ENCODE results near the gene PRAMEF15.
"Not testable (repeated sequence)": the region's sequence is repeated elsewhere in the genome, so short reads cannot be mapped to it uniquely, and the experiment has no call there.

The PRAMEF15 gene

DNA sequence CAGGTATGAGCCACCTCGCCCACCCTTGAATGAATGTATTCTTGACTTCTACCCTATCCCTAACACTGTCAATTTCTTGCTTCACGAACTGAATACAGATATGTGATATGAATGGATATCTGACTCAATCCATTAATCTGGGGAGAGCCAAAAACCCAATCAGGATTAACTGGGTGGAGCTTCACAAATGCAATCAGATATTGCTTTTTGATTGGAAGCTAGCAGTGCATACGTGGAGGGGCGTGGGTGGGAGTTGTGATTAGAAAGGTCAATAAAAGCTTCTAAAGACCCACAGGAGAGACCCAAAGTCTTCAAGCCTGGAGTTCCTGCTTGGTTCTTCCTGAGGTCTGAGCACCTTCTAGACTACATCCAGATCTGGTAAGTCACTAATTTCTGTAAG, at the start of gene PRAMEF15:
PRAMEF15 (plus strand) TSS at position 301 of the 400 bp plus-strand sequence. CDS start 2,827 bp downstream, outside the sequence.
- DNase-seq, result not testable (repeated sequence)

- DNase-seq, result not testable (repeated sequence)
Observed at GRCh38 chr1:13277016-13277415, 38.4 kb upstream of the PRAMEF15 start.

DNA sequence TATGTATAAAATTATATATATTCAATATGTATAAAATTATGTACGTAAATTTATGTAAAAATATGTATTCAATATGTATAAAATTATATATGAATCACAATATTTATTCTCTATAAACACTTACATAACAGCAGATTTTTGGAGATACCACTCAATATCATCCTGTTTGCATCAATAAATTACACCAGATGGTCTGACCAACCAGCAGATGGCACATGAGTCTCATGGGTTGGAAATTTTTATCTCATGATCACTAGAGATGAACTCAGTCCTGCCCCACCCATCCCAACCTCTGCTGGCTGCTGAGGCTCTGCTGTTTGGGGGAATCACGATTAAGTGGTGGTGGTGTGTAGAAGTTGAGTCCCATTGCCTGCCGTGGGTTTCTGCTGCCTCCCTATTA, 35.8 kb upstream of the PRAMEF15 start:
- not testable (repeated sequence) for DNase-seq

DNA sequence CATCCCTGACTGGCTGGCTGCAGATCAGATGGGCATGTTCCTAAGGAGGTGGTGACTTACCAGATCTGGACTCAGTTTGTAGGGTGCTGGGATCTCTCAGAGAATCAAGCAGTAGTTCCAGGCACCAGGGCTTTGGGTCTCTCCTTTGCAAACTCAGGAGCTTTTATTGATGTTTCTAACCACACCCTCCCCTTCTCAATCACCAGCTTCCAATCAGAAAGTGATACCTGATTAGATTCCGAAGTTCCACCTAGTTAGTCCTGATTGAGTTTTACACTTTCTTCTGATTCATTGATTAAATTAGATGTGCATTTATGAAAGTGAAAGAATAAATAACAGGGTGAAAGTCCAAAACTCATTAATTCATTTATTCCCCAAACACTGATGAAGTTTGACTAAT, 30.3 kb upstream of the PRAMEF15 start, which contains the start of gene PRAMEF8:
PRAMEF8 (minus strand) TSS at position 101 of the 400 bp plus-strand sequence. CDS start 1,046 bp downstream, outside the sequence.
- DNase-seq, result not testable (repeated sequence)

GRCh38 chr1:13289030-13289429, 26.4 kb upstream of the PRAMEF15 start:
- DNase-seq, result not testable (repeated sequence)

- DNase-seq, result not testable (repeated sequence)
Observed at GRCh38 chr1:13297216-13297931, 18.0 kb upstream of the PRAMEF15 start.

- not testable (repeated sequence) for DNase-seq
Observed at GRCh38 chr1:13298699-13299098, 16.7 kb upstream of the PRAMEF15 start.

DNA sequence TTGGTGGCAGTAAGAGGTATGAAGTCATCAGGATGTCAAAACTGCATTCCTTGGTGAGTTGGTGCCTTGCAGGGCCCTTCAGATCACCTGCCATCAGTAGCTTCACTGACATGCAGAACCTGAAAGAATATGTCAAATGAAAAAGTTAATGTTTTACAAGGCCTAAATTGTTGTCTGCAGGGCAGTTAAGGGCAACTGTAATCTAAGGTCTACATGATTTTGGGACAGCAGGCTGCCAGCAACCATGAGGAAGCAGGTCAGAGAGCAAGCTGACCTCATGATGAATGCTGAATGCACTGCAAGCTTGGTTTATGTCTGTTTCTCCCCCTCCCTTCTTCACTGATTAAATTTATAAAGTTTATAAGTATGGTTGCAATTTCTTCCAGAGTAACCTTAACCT, 13.2 kb upstream of the PRAMEF15 start:
- DNase-seq, result not testable (repeated sequence)

GRCh38 chr1:13303239-13303638, 12.1 kb upstream of the PRAMEF15 start, which contains the start of gene PRAMEF33:
Gene PRAMEF33, plus strand, starts transcription at chr1:13303539. Its CDS starts 2,416 bp downstream, at chr1:13305955.
- DNase-seq, result not testable (repeated sequence)

GRCh38 chr1:13342496-13342895, 27.1 kb downstream of the PRAMEF15 start:
- DNase-seq, result not testable (repeated sequence)

GRCh38 chr1:13347034-13347433, 31.7 kb downstream of the PRAMEF15 start, which contains the start of gene PRAMEF14:
Gene PRAMEF14, minus strand, starts transcription at chr1:13347134. Its CDS starts 1,820 bp downstream, at chr1:13345314.
- not testable (repeated sequence) for DNase-seq

DNA sequence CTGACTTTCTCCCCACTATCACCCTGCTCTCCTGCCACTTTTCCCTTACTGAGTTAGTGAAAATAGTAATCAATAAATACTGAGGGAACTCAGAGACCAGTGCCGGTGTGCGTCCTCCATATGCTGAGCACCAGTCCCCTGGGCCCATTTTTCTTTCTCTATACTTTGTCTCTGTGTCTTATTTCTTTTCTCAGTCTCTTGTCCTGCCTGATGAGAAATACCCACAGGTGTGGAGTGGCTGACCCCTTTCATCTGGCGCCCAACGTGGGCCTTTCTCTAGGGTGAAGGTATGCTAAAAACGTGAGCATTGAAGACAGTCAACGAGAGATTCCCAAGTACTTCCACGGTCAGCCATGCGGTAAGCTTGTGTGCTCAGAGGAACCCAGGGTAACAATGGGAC, 38.1 kb downstream of the PRAMEF15 start:
- not testable (repeated sequence) for DNase-seq

- not testable (repeated sequence) for DNase-seq
Observed at GRCh38 chr1:13354475-13354874, 39.1 kb downstream of the PRAMEF15 start.

- peak; percentile 21 for DNase-seq
Observed at GRCh38 chr1:13356774-13357173, 41.4 kb downstream of the PRAMEF15 start.

DNA sequence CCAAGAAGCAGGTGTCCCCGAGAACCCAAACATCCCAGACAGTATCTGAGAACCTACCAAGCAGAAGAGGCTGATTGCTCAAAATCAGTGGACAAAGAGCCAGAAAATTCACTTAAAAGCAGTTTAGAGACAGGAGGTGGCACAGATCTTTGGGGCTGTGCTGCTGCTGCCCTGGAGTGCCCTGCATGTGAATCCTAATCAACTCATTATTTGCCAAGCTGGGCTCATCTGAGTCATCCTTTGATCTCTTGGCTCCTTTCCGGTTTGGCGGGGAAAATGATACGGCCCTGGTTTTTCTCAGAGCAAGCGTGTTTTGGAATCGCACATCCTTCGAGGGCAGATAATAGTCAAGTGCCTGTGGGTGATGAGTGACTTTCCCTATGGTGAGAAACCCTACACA, 47.0 kb downstream of the PRAMEF15 start:
- DNase-seq, result not testable (repeated sequence)

DNA sequence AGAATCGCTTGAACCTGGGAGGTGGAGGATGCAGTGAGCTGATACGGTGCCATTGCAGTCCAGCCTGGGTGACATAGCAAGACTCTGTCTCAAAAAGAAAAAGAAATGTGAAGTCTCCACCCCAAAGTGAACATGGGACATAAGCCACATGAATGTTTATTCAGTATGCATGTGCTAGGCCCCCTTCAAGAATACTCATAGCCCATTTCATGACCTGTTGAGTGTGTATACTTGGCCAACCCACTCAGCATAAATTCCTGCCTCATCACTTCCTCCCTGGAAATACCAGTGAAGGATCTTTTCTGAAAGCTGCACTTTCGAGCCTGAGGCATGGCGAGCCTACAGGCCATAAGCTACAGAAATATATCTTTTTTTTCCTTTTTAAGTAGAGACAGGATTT, 49.5 kb downstream of the PRAMEF15 start:
- not testable (repeated sequence) for DNase-seq

DNA sequence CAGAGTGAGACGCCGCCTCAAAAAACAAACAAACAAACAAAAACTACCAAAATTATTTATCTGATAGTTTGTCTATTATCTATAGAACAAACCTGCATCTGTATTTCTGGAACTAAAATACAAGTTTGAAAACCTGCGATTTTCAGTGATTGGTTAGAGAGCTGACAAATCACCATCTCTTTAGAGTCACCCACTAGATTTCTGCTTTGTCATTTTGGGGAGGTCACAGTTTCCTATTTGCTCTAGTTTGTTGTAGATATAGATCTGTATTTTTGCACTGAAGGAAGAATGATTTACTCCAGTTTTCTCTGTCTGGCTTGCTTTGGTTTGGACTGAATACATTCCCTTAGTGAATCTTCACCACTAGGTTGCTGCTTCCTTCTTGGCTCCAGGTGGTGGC, 51.2 kb downstream of the PRAMEF15 start:
- DNase-seq, result not testable (repeated sequence)

DNA sequence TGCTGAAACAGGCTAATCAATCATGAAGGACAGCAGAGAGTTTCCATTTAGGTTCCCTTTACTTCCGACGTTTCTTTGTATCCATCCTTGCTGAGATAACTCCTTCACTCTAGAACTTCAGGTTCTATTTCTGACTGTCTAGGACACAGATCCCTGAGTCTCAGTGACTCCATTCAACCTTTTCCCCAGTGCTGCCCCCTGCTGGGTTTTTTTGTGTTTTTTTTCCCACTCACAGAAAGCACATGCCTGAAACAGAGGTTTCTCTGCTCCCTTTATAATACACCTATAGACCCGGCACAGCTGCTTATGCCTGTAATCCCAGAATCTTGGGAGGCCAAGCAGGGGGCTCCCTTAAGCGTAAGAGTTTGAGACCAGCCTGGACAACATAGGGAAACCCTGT, 53.2 kb downstream of the PRAMEF15 start:
- not testable (repeated sequence) for DNase-seq
